Fibroblast of skin of abdomen (primary cell): Measurements from ENCODE around the gene NKTR.

Experiments used
- DNase-seq: peaks from one replicate; pipeline ENCODE4 v3.0.0-alpha.2; 2013

The NKTR gene

DNA sequence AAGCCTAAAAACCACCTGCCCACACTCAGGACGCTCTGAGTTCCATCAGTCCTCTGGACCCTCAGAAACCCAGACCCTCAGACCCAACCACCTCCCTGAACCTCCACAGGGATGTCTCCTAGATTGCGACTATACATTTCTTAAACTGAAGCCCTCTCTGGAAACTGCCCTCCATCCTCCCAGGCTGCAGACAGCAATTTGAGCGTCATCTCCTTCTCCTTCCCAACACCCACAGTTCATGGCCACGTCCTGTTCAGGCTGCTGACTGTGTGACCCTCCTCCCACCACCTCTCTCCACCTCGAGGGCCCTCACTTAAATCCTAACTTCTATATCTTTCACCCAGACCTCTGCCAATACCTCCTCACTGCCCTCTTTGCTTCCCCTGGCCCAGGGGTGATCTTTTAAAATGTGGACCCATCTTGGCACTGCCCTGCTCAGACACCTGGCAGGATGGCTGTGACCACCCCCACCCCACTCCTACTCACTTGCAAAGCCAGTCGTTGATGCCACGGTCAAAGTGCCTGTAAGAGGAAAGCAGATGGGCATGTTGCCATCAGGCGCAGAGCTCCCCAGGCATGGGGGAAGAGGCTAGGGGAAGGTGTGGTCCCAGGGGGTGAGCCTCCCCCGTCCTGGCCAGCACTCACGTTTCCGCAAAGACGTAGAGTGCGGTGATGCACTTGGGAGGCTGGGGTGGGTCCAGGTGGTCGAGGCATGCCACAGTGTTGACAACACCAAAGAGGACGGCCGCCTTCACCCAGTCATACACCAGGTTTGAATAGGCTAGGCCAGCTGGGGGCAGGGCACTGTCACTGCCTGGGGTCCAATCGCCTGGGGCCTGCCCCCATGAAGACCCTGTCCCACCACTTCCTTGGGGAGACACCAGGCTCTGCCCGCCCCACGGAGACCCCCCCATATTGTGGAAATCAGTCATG lies 96.1 kb downstream of the NKTR start:
- no peak for DNase-seq

- DNase-seq, result no peak
Measured at GRCh38 chr3:42697289-42698051, 97.0 kb downstream of the NKTR start.
